KOPT-K1 (cell line): Measurements from ENCODE around the gene ZNF528.

Experiments
- H3K27ac ChIP-seq: fragments of 200-600 bp; sonication (generic); 2 replicates; pipeline ENCODE4 v1.5.1; 2016; ENCODE audit warnings: antibody characterized with exemption, mild to moderate bottlenecking, low read depth, low read length; ENCODE audit not compliant: poor library complexity, severe bottlenecking
- H3K36me3 ChIP-seq: fragments of 200-600 bp; sonication (generic); 2 replicates; pipeline ENCODE4 v1.5.1; 2017; ENCODE audit warnings: antibody characterized with exemption, mild to moderate bottlenecking, low read length, moderate library complexity; ENCODE audit not compliant: insufficient read depth
- H3K9me3 ChIP-seq: fragments of 200-600 bp; sonication (generic); 2 replicates; pipeline ENCODE4 v1.5.1; 2017; ENCODE audit warnings: antibody characterized with exemption, low read length, mild to moderate bottlenecking; ENCODE audit not compliant: insufficient read depth, poor library complexity, severe bottlenecking

ZNF528 gene

DNA sequence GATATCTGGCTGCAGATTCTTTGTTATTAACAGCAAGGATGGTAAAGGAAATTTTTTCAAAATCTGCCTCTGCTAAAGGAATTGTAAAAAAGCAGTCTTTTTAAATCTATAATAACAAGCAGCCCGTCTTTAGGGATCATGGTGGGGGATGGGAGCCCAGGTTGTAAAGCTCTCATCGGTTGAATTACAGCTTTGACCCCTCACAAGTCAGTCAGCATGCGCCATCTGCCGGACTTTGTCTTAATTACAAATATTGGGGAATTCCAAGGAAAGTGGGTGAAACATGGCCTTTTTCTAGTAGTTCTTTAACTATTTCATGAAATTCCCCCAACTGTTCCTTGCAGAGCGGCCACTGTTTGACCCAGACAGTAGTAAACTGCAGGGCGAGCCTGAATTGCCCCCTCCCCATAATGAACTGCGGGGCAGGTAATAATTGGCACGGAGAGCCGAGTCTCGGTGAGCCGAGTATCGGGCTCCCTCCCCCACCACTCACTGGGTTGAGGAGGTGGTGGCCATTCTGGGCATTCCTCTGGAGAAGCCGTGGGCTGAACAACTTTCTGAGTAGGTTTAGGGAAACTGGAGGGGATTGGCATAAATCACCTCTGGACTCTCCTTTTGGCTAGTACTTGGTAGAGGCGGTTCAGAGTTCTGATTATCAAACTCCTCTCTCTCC lies 67.3 kb downstream of the ZNF528 start:
- Histone ChIP-seq H3K9me3 (peaks cover 64% of the 10 kb centered on the region), H3K27ac (no peak overlapping the region), H3K36me3 (no peaks in the 10 kb centered on the region)
